ENCODE data around the gene ETV3. TPM values are rescaled to one million over a fixed set of nuclear protein-coding genes. Genes with fewer than 3 reads are reported as not detected.

Gene ETV3
- total and polyA plus RNA-seq, 2 experiments from 2014 or later: 5.2 to 10.6 TPM

DNA sequence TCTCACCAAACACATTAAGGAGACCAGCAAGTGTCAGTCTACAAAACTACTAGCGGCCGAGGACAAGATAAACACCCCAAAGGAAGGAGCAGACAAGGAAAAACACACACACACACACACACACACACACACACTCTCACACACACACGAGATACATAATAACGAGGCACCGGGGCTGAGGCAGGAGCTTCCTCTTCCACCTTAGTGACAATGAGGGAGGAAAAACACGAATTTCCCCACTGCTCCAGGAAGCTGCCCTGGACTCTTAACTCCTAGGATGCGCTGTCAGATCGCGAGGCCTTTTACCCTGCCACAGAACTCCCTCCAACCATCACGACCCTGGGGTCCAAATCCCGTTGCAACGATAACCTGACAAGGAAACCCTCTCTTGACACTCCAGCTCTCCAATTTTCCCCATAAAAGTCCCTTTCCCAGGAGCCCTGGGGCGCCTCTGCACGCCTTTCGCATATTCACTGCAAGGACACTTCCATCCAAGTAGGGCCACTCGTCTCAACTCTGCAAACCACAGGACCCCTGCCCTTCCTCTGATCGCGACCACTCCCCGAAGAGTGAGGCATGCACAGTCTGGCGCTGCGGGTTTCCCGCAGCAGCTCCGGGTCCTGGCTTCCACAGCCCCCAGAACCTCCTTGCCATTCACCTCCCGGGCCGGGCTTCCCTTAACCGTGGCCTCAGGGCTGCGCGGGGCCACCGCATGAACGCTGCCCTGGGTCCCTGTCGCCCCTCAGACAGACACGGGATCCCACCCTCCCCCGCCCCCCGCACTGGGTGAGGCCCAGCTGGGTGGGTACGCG is 581 bp downstream of the ETV3 start:
- H2AFZ ChIP-seq: peak overlapping the region; percentile 71
- peaks cover 54% of the 10 kb centered on the region for H3K79me2 ChIP-seq (ENCODE audit: insufficient read depth)
- H3K9ac ChIP-seq: peak overlapping the region; percentile 97
- in situ Hi-C loops (cut with MboI): no loop called here
- peak overlapping the region; percentile 92 for H3K4me2 ChIP-seq (ENCODE audit: unreplicated experiment)
- WGBS, 2 experiments (ENCODE audit: low coverage in 1 of 2, low lambda C conversion rate in 2 of 2, missing lambda C conversion rate in 2 of 2): 1% methylated on average over 25 to 31 of the region's 36 CpGs
- H3K9me3 ChIP-seq (ENCODE audit: low read depth): no peaks in the 10 kb centered on the region
- peak; percentile 57 for DNase-seq
- H4K20me1 ChIP-seq (ENCODE audit: insufficient read depth): 0 out of 2 replicates have a peak, but pooled peaks cover 5% of the 10 kb centered on the region
- H3K9me2 ChIP-seq (ENCODE audit: insufficient read depth): no peaks in the 10 kb centered on the region
- TF ChIP-seq EZH2phosphoT487 (IDR thresholded peaks at IDR 0.05; ENCODE audit: insufficient read depth, low read depth) (no peak), EZH2 (IDR thresholded peaks at IDR 0.05; ENCODE audit: insufficient read depth, poor library complexity, severe bottlenecking) (no peak)
- no peaks in the 10 kb centered on the region for H3K27me3 ChIP-seq (replicated peaks; ENCODE audit: insufficient read depth)
- H3F3A ChIP-seq (ENCODE audit: insufficient read depth): peaks cover 55% of the 10 kb centered on the region
- H3K36me3 ChIP-seq (ENCODE audit: low read depth): peaks cover 34% of the 10 kb centered on the region
- H3K4me3 ChIP-seq: peak overlapping the region; percentile 88
- H3K27ac ChIP-seq: peak overlapping the region; percentile 96
- H3K4me1 ChIP-seq (ENCODE audit: insufficient read depth): peaks cover 22% of the 10 kb centered on the region

DNA sequence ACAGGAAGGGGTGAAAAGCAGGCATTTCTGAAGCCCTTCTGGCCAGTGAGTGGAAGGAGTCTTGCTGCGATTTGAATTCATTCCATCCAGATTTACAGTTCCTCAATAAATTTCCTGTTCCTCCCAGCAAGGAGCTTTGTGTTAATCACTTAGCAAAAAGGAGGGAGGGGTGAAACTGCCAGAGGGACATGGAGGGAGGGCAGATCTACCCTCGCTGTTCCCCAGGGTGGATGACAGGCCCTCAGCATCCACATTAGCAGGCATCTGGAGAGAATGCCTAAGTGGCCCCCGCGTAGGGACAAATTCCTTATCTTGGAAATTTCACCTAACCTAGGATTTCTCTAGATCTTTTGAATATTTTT is 1.2 kb downstream of the ETV3 start:
- no peaks in the 10 kb centered on the region for H3K9me3 ChIP-seq (ENCODE audit: low read depth)
- H3F3A ChIP-seq (ENCODE audit: insufficient read depth): peaks cover 55% of the 10 kb centered on the region
- peak overlapping the region; percentile 88 for H3K4me3 ChIP-seq
- peaks cover 39% of the 10 kb centered on the region for H3K36me3 ChIP-seq (ENCODE audit: low read depth)
- 0 out of 2 replicates have a peak, but pooled peaks cover 5% of the 10 kb centered on the region for H4K20me1 ChIP-seq (ENCODE audit: insufficient read depth)
- TF ChIP-seq EZH2 (IDR thresholded peaks at IDR 0.05; ENCODE audit: insufficient read depth, poor library complexity, severe bottlenecking): no peak
- TF ChIP-seq EZH2phosphoT487 (IDR thresholded peaks at IDR 0.05; ENCODE audit: insufficient read depth, low read depth): no peak
- peaks cover 22% of the 10 kb centered on the region for H3K4me1 ChIP-seq (ENCODE audit: insufficient read depth)
- WGBS, 2 experiments (ENCODE audit: low coverage in 1 of 2, low lambda C conversion rate in 2 of 2, missing lambda C conversion rate in 2 of 2): 1% methylated on average over 4 of the region's 4 CpGs
- H3K27me3 ChIP-seq (replicated peaks; ENCODE audit: insufficient read depth): no peaks in the 10 kb centered on the region
- peaks cover 60% of the 10 kb centered on the region for H3K79me2 ChIP-seq (ENCODE audit: insufficient read depth)
- H3K4me2 ChIP-seq (ENCODE audit: unreplicated experiment): peak overlapping the region; percentile 92
- peak; percentile 64 for DNase-seq
- peak overlapping the region; percentile 97 for H3K9ac ChIP-seq
- H2AFZ ChIP-seq: no peak overlapping the region
- in situ Hi-C loops (cut with MboI): no loop called here
- no peaks in the 10 kb centered on the region for H3K9me2 ChIP-seq (ENCODE audit: insufficient read depth)
- H3K27ac ChIP-seq: peak overlapping the region; percentile 96

DNA sequence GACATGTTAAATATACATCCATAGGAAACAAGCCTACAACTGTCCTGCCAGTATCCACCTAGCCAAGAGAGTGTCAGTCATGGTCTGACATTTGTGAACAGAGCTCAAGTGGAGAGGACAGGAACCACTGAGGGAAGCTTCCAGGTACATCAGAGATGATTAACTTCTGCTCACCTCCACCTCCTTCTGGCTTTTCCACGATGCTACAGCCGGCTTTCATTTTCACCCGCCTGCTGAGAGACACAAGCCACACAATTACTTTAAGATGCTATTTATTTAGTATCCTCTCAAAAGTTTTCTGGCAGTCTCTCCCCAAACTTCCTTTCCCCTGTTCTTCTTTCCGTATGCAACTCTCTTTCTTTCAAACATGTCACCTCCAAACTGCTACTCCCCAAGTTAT is 2.1 kb downstream of the ETV3 start:
- H3K9me2 ChIP-seq (ENCODE audit: insufficient read depth): no peaks in the 10 kb centered on the region
- no peaks in the 10 kb centered on the region for H3K9me3 ChIP-seq (ENCODE audit: low read depth)
- H3K9ac ChIP-seq: peak overlapping the region; percentile 97
- TF ChIP-seq EZH2phosphoT487 (IDR thresholded peaks at IDR 0.05; ENCODE audit: insufficient read depth, low read depth) (no peak), EZH2 (IDR thresholded peaks at IDR 0.05; ENCODE audit: insufficient read depth, poor library complexity, severe bottlenecking) (no peak)
- peak overlapping the region; percentile 96 for H3K27ac ChIP-seq
- H3K36me3 ChIP-seq (ENCODE audit: low read depth): peaks cover 48% of the 10 kb centered on the region
- H2AFZ ChIP-seq: no peak overlapping the region
- no peaks in the 10 kb centered on the region for H3K27me3 ChIP-seq (replicated peaks; ENCODE audit: insufficient read depth)
- H3K79me2 ChIP-seq (ENCODE audit: insufficient read depth): peaks cover 69% of the 10 kb centered on the region
- peaks cover 22% of the 10 kb centered on the region for H3K4me1 ChIP-seq (ENCODE audit: insufficient read depth)
- peak overlapping the region; percentile 92 for H3K4me2 ChIP-seq (ENCODE audit: unreplicated experiment)
- DNase-seq: no peak
- in situ Hi-C loops (cut with MboI): no loop called here
- 9 to 11% methylated on average over 4 of the region's 4 CpGs for WGBS, 2 experiments (ENCODE audit: low coverage in 1 of 2, low lambda C conversion rate in 2 of 2, missing lambda C conversion rate in 2 of 2)
- peaks cover 55% of the 10 kb centered on the region for H3F3A ChIP-seq (ENCODE audit: insufficient read depth)
- 0 out of 2 replicates have a peak, but pooled peaks cover 5% of the 10 kb centered on the region for H4K20me1 ChIP-seq (ENCODE audit: insufficient read depth)
- peak overlapping the region; percentile 88 for H3K4me3 ChIP-seq

DNA sequence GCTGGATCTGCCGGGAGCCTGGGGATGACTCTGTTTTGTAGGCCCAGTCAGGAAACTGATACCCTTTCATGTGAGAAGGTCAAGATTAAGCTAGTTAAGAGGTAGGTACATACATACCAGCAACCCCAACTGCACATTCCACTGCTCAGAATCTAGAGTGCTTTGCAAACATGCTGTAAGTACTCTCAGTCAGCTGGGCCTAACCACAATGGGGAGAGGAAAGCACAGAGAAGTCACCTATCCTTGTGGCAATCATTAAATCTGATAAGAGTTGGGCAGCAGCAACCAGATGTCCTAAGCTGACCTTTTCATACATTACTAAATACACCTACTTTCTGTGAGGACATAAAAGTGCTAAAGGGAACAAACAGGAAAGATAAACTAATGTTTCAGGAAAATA is 2.5 kb downstream of the ETV3 start:
- Histone ChIP-seq H3K4me2 (ENCODE audit: unreplicated experiment) (peak overlapping the region; percentile 92), H3K9me3 (ENCODE audit: low read depth) (no peaks in the 10 kb centered on the region), H2AFZ (no peak overlapping the region), H3K79me2 (ENCODE audit: insufficient read depth) (peaks cover 74% of the 10 kb centered on the region), H3K9ac (peak overlapping the region; percentile 97), H3K4me3 (peak overlapping the region; percentile 88; the same call in 1 of the 2 replicates), H3K27me3 (replicated peaks; ENCODE audit: insufficient read depth) (no peaks in the 10 kb centered on the region), H3K36me3 (ENCODE audit: low read depth) (peaks cover 52% of the 10 kb centered on the region), H3K27ac (peak overlapping the region; percentile 96), H3K4me1 (ENCODE audit: insufficient read depth) (peaks cover 22% of the 10 kb centered on the region), H3K9me2 (ENCODE audit: insufficient read depth) (no peaks in the 10 kb centered on the region), H3F3A (ENCODE audit: insufficient read depth) (peaks cover 53% of the 10 kb centered on the region), H4K20me1 (ENCODE audit: insufficient read depth) (0 out of 2 replicates have a peak, but pooled peaks cover 5% of the 10 kb centered on the region)
- TF ChIP-seq EZH2phosphoT487 (IDR thresholded peaks at IDR 0.05; ENCODE audit: insufficient read depth, low read depth) (no peak), EZH2 (IDR thresholded peaks at IDR 0.05; ENCODE audit: insufficient read depth, poor library complexity, severe bottlenecking) (no peak)
- WGBS, 2 experiments (ENCODE audit: low coverage in 1 of 2, low lambda C conversion rate in 2 of 2, missing lambda C conversion rate in 2 of 2): 23 to 45% methylated on average over 1 of the region's 1 CpG
- in situ Hi-C loops (cut with MboI): no loop called here
- DNase-seq: no peak

Measured in GM23248 (cell line).